Nephron progenitor cell (in vitro differentiated cells): ENCODE results near the gene ARPC5.

Experiments
- DNase-seq: peaks from one replicate; pipeline ENCODE4 v3.0.0; 2021
- H3K27ac Mint-ChIP-seq: 2 replicates; pipeline ENCODE4 v1.8.0; 2021; ENCODE audit warnings: mild to moderate bottlenecking, moderate library complexity, mixed read lengths
- H3K27me3 Mint-ChIP-seq: 2 replicates; pipeline ENCODE4 v1.8.0; 2021; ENCODE audit warnings: mild to moderate bottlenecking, low read depth, mixed read lengths; ENCODE audit not compliant: poor library complexity
- H3K36me3 Mint-ChIP-seq: 2 replicates; pipeline ENCODE4 v1.8.0; 2021; ENCODE audit warnings: low read depth, mixed read lengths
- H3K4me1 Mint-ChIP-seq: 2 replicates; pipeline ENCODE4 v1.8.0; 2021; ENCODE audit warnings: mixed read lengths
- H3K4me3 Mint-ChIP-seq: 2 replicates; pipeline ENCODE4 v1.8.0; 2021; ENCODE audit warnings: mild to moderate bottlenecking, moderate library complexity, mixed read lengths
- H3K9me3 Mint-ChIP-seq: 2 replicates; pipeline ENCODE4 v1.8.0; 2021; ENCODE audit warnings: mild to moderate bottlenecking, moderate library complexity, mixed read lengths
- TF ChIP-seq, protein P1 (sequence below): fragments of 200-600 bp; sonication (generic); IDR thresholded peaks from 2 replicates; pipeline ENCODE4 v1.5.0; 2021; ENCODE audit warnings: antibody characterized with exemption

The ARPC5 gene

DNA sequence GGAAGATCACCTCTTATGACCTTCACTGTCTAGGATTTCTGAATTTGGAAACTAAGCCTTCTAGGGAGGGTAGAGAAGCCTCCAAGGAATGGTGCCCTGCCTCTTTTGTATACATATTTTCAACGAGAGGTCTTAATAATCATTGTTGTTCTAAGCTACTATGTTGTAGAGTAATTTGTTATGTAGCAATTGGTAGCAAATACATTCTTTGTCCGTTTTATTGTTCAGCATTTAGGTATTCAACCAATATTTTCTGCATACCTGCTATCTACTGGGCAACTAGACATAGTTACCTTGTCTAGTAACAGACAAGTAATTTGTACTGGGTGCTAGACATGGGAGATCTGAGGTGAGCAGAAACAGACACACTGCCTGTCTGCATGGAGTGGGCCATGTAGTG, 24.6 kb downstream of the ARPC5 start:
- Mint-ChIP-seq H3K4me3 (no peak overlapping the region), H3K36me3 (no peaks in the 10 kb centered on the region), H3K27me3 (peaks cover 8% of the 10 kb centered on the region), H3K9me3 (no peaks in the 10 kb centered on the region), H3K27ac (no peak overlapping the region), H3K4me1 (peaks cover 6% of the 10 kb centered on the region)
- TF ChIP-seq, protein P1, sequence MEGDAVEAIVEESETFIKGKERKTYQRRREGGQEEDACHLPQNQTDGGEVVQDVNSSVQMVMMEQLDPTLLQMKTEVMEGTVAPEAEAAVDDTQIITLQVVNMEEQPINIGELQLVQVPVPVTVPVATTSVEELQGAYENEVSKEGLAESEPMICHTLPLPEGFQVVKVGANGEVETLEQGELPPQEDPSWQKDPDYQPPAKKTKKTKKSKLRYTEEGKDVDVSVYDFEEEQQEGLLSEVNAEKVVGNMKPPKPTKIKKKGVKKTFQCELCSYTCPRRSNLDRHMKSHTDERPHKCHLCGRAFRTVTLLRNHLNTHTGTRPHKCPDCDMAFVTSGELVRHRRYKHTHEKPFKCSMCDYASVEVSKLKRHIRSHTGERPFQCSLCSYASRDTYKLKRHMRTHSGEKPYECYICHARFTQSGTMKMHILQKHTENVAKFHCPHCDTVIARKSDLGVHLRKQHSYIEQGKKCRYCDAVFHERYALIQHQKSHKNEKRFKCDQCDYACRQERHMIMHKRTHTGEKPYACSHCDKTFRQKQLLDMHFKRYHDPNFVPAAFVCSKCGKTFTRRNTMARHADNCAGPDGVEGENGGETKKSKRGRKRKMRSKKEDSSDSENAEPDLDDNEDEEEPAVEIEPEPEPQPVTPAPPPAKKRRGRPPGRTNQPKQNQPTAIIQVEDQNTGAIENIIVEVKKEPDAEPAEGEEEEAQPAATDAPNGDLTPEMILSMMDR, result no peak
- DNase-seq, result no peak

DNA sequence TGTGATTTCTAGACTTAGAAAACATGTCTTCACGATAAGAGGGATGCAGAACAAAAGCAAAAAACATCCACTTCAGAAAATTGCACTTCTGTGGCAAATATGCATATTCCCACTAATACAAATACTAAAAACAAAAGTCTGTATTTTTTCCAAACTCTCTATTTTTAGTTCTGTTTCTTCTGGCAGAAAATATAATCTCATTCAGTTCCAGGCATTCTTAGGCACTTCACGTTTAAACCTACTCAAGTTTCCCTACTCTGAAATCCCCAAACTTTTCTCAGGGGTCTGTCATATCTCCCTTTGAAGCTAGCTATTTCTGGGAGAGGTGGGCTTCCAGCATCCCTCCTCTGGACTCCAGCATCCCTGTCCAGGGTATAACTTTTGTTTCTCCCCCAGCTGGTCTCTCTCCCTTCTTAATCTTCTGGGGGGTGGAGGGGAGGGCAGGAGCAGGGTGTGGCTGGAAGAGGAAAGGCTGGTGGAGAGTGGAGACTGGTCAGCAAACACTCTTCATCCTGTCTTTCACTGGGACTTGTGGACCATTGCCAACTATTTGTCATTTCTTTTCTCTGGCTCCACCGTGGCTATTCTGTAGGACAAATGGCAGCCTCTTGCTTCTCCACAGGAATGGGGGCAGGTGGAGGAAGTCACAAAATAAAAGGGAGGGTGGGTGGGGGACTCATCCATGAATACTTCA, 25.7 kb downstream of the ARPC5 start:
- TF ChIP-seq, protein P1, result no peak
- Mint-ChIP-seq H3K4me3 (no peak overlapping the region), H3K36me3 (no peaks in the 10 kb centered on the region), H3K4me1 (peaks cover 6% of the 10 kb centered on the region), H3K27me3 (peaks cover 8% of the 10 kb centered on the region), H3K9me3 (no peaks in the 10 kb centered on the region), H3K27ac (no peak overlapping the region)
- DNase-seq, result no peak

DNA sequence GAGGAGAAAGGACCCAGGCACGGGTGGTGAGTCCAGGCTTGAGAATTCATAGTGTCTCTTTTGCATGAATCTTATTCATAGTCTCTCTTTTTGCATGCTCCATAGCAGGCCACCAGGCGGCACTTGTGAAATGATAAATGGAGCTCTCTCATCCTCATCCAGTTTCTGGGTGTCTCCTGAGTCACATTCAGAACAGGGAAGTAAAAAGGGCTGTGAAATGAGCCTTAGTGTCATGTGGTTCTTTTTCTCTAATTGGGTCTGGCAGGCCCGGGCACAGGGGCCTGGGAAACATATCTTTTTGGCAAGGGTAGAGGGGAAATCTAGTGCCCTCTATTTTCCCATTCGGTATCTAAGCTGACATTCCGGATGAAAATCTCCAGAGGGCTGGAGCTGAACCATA, 26.3 kb downstream of the ARPC5 start:
- Mint-ChIP-seq H3K36me3 (no peaks in the 10 kb centered on the region), H3K27me3 (peaks cover 9% of the 10 kb centered on the region), H3K4me1 (peaks cover 9% of the 10 kb centered on the region), H3K9me3 (no peaks in the 10 kb centered on the region), H3K4me3 (no peak overlapping the region), H3K27ac (no peak overlapping the region)
- no peak for DNase-seq
- TF ChIP-seq, protein P1, result no peak

DNA sequence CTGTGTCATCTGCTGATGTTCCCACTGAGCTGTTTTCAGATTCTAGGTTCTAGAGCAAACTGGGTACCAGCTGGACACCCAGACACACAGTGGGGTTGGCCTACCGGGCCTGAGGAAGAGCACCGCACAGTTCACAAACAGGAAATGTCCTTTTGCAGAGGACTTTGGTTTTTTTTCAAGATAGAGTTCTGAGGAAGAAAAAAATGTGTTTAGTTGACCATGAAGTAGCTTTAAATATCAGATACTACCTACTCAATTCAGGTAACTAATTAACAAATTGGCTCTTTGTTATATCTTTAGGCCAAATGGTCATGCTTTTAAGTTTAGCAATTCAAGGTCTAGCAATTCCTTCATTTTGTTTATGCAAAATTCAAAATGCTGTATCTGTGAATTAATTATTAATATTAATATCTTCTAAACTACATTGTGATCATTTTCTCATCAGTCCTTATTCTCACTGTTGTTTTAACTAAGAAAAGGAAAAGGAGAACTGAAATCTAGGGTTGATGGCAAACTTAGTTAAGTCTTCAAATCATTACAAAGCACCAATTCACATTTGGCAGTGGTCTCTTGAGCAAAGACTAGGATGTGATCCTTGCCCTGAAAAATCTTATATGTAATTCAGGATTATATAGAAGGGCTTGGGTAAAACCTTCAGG, 28.1 kb downstream of the ARPC5 start:
- no peaks in the 10 kb centered on the region for H3K36me3 Mint-ChIP-seq
- H3K4me3 Mint-ChIP-seq, result no peak overlapping the region
- no peak for DNase-seq
- TF ChIP-seq, protein P1, result no peak
- H3K27me3 Mint-ChIP-seq, result peaks cover 12% of the 10 kb centered on the region
- H3K4me1 Mint-ChIP-seq, result peaks cover 16% of the 10 kb centered on the region
- no peaks in the 10 kb centered on the region for H3K9me3 Mint-ChIP-seq
- H3K27ac Mint-ChIP-seq, result no peak overlapping the region

DNA sequence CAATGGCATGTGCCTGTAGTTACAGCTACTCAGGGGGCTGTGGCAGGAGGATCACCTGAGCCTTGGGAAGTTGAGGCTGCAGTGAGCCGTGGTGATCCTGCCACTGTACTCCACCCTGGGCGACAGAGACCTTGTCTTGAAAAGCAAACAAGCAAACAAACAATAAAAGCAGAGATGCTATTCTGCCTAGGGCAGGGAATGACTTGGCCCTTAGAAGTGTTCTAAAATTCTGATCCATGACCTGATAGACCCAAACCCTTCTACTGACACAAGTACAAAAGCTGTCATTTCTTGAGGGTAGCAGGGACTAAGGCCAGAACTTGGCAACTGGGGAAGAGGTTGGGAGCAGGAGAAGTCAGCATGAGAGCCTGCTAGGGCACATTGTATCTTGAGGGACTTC, 29.7 kb downstream of the ARPC5 start:
- no peak for DNase-seq
- H3K9me3 Mint-ChIP-seq, result no peaks in the 10 kb centered on the region
- no peak overlapping the region for H3K27ac Mint-ChIP-seq
- TF ChIP-seq, protein P1, result no peak
- H3K4me3 Mint-ChIP-seq, result no peak overlapping the region
- H3K27me3 Mint-ChIP-seq, result peaks cover 12% of the 10 kb centered on the region
- H3K4me1 Mint-ChIP-seq, result peaks cover 16% of the 10 kb centered on the region
- H3K36me3 Mint-ChIP-seq, result no peaks in the 10 kb centered on the region

DNA sequence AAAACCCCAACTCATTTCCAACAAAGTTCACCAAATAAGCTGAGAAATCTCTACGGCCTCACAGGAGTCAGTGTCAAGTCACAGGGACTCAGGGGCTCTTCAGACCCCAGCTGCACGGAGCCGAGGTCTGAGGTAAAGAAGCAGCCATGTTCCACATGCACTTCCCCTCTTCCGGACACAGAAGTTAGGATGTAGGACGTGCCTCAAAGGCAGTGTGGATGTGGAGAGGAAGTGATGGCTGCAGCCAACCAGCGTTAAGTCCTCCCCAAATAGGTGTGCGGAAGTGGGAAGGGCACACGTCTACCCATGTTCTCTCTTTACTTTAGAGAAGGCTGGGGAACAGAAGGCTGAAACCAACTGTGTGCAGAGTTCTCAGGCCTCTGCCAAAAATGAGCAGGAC, 30.8 kb downstream of the ARPC5 start:
- peaks cover 8% of the 10 kb centered on the region for H3K27me3 Mint-ChIP-seq
- no peak for DNase-seq
- no peak overlapping the region for H3K4me3 Mint-ChIP-seq
- no peaks in the 10 kb centered on the region for H3K36me3 Mint-ChIP-seq
- TF ChIP-seq, protein P1, result no peak
- no peak overlapping the region for H3K27ac Mint-ChIP-seq
- no peaks in the 10 kb centered on the region for H3K9me3 Mint-ChIP-seq
- H3K4me1 Mint-ChIP-seq, result peaks cover 10% of the 10 kb centered on the region
